Loucy (cell line): ENCODE data around the gene ATN1.

Experiments
- H2AFZ ChIP-seq: fragments of 200-600 bp; sonication (generic); 2 replicates; pipeline ENCODE4 v1.6.0; 2016; ENCODE audit warnings: antibody characterized with exemption, mild to moderate bottlenecking, low read length, moderate library complexity
- H3F3A ChIP-seq: fragments of 200-600 bp; 2 replicates; pipeline ENCODE4 v1.6.0; 2016; ENCODE audit warnings: antibody characterized with exemption, low read depth, mild to moderate bottlenecking
- H3K27me3 ChIP-seq: fragments of 200-600 bp; sonication (generic); 2 replicates; pipeline ENCODE4 v1.6.1; 2014; ENCODE audit warnings: low read length, mild to moderate bottlenecking; ENCODE audit not compliant: insufficient read depth, poor library complexity, severe bottlenecking
- H3K36me3 ChIP-seq: fragments of 200-600 bp; sonication (generic); 2 replicates; pipeline ENCODE4 v1.6.1; 2016; ENCODE audit warnings: low read length; ENCODE audit not compliant: insufficient read depth
- H3K4me1 ChIP-seq: fragments of 200-600 bp; sonication (generic); 2 replicates; pipeline ENCODE4 v1.5.1; 2014; ENCODE audit warnings: low read length, mild to moderate bottlenecking; ENCODE audit not compliant: insufficient read depth, poor library complexity, severe bottlenecking
- H3K4me2 ChIP-seq: fragments of 200-600 bp; sonication (generic); 2 replicates; pipeline ENCODE4 v1.6.0; 2014; ENCODE audit warnings: antibody characterized with exemption, low read length, low read depth, mild to moderate bottlenecking; ENCODE audit not compliant: poor library complexity, severe bottlenecking
- H3K4me3 ChIP-seq: fragments of 200-600 bp; sonication (generic); 2 replicates; pipeline ENCODE4 v1.5.1; 2014; ENCODE audit warnings: low read length, mild to moderate bottlenecking, mixed read lengths; ENCODE audit not compliant: poor library complexity, severe bottlenecking
- H3K79me2 ChIP-seq: fragments of 200-600 bp; sonication (generic); 2 replicates; pipeline ENCODE4 v1.6.1; 2014; ENCODE audit warnings: low read length; ENCODE audit not compliant: insufficient read depth
- H3K9ac ChIP-seq: fragments of 200-600 bp; sonication (generic); 2 replicates; pipeline ENCODE4 v1.6.0; 2014; ENCODE audit warnings: mild to moderate bottlenecking, low read depth, low read length, moderate library complexity; ENCODE audit not compliant: poor library complexity, severe bottlenecking
- H3K9me2 ChIP-seq: fragments of 200-600 bp; sonication (generic); replicated peaks from 2 replicates; pipeline ENCODE4 v1.6.1; 2016; ENCODE audit warnings: low read depth, low read length, mixed read lengths
- H3K9me3 ChIP-seq: fragments of 200-600 bp; sonication (generic); 2 replicates; pipeline ENCODE4 v1.6.1; 2014; ENCODE audit warnings: mild to moderate bottlenecking, antibody characterized with exemption, low read length, low read depth; ENCODE audit not compliant: insufficient read depth
- H4K20me1 ChIP-seq: fragments of 200-600 bp; sonication (generic); 2 replicates; pipeline ENCODE4 v1.6.0; 2014; ENCODE audit warnings: antibody characterized with exemption, low read length, mild to moderate bottlenecking; ENCODE audit not compliant: insufficient read depth, poor library complexity, severe bottlenecking
- EZH2phosphoT487 ChIP-seq: fragments of 200-600 bp; IDR thresholded peaks from 2 replicates; pipeline ENCODE4 v1.6.1; 2018; ENCODE audit warnings: antibody characterized with exemption, mild to moderate bottlenecking, moderate library complexity, borderline replicate concordance
- TF ChIP-seq, protein P1 (sequence below): fragments of 200-600 bp; sonication (generic); conservative IDR thresholded peaks from 2 replicates; pipeline ENCODE4 v1.5.1; 2014; ENCODE audit warnings: mild to moderate bottlenecking, antibody characterized with exemption, low read length

Gene ATN1

DNA sequence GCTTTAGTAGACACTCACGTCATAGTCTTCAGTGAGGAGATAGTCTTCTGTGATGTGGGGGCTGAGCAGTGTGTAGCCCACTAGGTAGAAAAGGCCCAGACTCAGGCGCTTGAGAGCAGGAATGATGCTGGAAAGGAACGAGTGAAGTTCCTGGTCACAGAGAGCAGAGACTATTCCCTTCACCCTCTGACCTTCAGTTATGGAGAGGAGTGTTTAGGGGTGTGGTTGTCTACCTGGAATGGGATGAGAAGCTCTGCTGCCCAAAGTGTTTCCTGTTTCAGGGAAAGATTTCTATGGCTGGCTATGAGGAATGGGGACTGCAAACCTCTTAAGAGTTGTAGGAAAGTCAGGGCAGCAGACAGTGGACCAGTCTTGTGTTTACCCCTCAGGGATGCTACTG lies 51.7 kb downstream of the ATN1 start:
- Histone ChIP-seq H3K27me3 (no peaks in the 10 kb centered on the region), H3K9me3 (no peaks in the 10 kb centered on the region), H3K4me2 (no peak overlapping the region), H3K36me3 (peaks cover 70% of the 10 kb centered on the region; the same call in 1 of the 2 replicates), H3K4me1 (no peaks in the 10 kb centered on the region), H3K79me2 (no peaks in the 10 kb centered on the region), H3F3A (no peaks in the 10 kb centered on the region; the same call in 1 of the 2 replicates), H3K4me3 (no peak overlapping the region), H3K9me2 (no peaks in the 10 kb centered on the region), H2AFZ (no peak overlapping the region), H3K9ac (no peak overlapping the region), H4K20me1 (no peaks in the 10 kb centered on the region)
- TF ChIP-seq, protein P1, sequence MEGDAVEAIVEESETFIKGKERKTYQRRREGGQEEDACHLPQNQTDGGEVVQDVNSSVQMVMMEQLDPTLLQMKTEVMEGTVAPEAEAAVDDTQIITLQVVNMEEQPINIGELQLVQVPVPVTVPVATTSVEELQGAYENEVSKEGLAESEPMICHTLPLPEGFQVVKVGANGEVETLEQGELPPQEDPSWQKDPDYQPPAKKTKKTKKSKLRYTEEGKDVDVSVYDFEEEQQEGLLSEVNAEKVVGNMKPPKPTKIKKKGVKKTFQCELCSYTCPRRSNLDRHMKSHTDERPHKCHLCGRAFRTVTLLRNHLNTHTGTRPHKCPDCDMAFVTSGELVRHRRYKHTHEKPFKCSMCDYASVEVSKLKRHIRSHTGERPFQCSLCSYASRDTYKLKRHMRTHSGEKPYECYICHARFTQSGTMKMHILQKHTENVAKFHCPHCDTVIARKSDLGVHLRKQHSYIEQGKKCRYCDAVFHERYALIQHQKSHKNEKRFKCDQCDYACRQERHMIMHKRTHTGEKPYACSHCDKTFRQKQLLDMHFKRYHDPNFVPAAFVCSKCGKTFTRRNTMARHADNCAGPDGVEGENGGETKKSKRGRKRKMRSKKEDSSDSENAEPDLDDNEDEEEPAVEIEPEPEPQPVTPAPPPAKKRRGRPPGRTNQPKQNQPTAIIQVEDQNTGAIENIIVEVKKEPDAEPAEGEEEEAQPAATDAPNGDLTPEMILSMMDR: no peak
- TF ChIP-seq EZH2phosphoT487: no peak

DNA sequence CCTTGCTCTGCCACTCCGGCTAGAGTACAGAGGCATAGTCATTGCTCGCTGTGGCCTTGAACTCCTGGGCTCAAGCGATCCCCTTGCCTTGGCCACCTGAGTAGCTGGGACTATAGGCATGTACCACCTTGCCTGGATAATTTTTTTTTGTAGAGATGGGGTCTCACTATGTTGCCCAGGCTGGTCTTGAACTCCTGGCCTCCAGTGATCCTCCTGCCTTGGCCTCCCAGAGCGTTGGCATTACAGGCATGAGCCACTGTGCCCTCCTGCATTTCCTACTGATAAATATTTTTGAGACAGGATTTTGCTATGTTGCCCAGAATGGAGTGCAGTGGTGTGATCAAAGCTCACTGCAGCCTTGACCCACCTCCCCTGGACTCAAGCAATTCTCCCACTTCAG lies 52.3 kb downstream of the ATN1 start:
- Histone ChIP-seq H3K4me1 (no peaks in the 10 kb centered on the region), H3K9me2 (no peaks in the 10 kb centered on the region), H4K20me1 (no peaks in the 10 kb centered on the region), H3K79me2 (no peaks in the 10 kb centered on the region), H3K36me3 (peaks cover 64% of the 10 kb centered on the region; the same call in 1 of the 2 replicates), H3K9me3 (no peaks in the 10 kb centered on the region), H3K9ac (no peak overlapping the region), H3K4me3 (no peak overlapping the region), H3K4me2 (no peak overlapping the region), H3F3A (no peaks in the 10 kb centered on the region; the same call in 1 of the 2 replicates), H3K27me3 (no peaks in the 10 kb centered on the region), H2AFZ (no peak overlapping the region)
- TF ChIP-seq, protein P1: no peak
- TF ChIP-seq EZH2phosphoT487: no peak

DNA sequence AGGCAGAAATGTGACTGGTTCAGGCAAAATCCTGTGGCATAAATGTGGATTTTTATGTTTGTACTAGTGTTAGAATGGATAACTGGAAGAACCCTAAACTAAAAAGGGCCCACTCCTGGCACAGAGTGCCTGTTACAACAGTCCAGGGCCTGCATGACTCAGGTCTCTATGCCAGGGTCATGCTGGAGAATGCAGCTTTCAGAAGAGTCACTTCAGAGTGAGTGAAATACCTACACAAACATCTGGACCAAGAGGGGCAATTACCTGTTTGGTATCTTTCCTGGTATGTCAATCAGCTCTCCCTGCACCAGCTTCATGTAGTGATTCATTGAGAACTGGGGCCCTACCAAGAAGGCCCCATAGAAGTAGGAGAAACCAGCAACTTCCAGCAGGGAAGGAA lies 53.0 kb downstream of the ATN1 start:
- H2AFZ ChIP-seq: no peak overlapping the region
- no peak overlapping the region for H3K4me3 ChIP-seq
- peaks cover 57% of the 10 kb centered on the region; the same call in 1 of the 2 replicates for H3K36me3 ChIP-seq
- H3K9me3 ChIP-seq: no peaks in the 10 kb centered on the region
- H3K79me2 ChIP-seq: no peaks in the 10 kb centered on the region
- no peaks in the 10 kb centered on the region for H3K4me1 ChIP-seq
- H4K20me1 ChIP-seq: no peaks in the 10 kb centered on the region
- H3K4me2 ChIP-seq: no peak overlapping the region
- no peak overlapping the region for H3K9ac ChIP-seq
- H3F3A ChIP-seq: no peaks in the 10 kb centered on the region
- H3K9me2 ChIP-seq: no peaks in the 10 kb centered on the region
- TF ChIP-seq EZH2phosphoT487: no peak
- TF ChIP-seq, protein P1: no peak
- H3K27me3 ChIP-seq: no peaks in the 10 kb centered on the region
